ENCODE data around the gene UGT1A8.
"Not testable (repeated sequence)": the region's sequence is repeated elsewhere in the genome, so short reads cannot be mapped to it uniquely, and the experiment has no call there.

The UGT1A8 gene

GRCh38 chr2:233736868-233737653 lies 119.6 kb downstream of the UGT1A8 start:
- not testable (repeated sequence) for DNase-seq

GRCh38 chr2:233740870-233741269 lies 123.4 kb downstream of the UGT1A8 start:
- no peak for DNase-seq

GRCh38 chr2:233743464-233744259 lies 126.2 kb downstream of the UGT1A8 start:
- DNase-seq: no peak

- DNase-seq: no peak
Measured at GRCh38 chr2:233745073-233745755, 127.8 kb downstream of the UGT1A8 start.

- not testable (repeated sequence) for DNase-seq
Measured at GRCh38 chr2:233745838-233746237, 128.4 kb downstream of the UGT1A8 start.

GRCh38 chr2:233746475-233747282 lies 129.2 kb downstream of the UGT1A8 start:
- no peak for DNase-seq

- DNase-seq: no peak
Measured at GRCh38 chr2:233747283-233747544, 129.8 kb downstream of the UGT1A8 start.

GRCh38 chr2:233750689-233751088 lies 133.3 kb downstream of the UGT1A8 start:
- not testable (repeated sequence) for DNase-seq

GRCh38 chr2:233751212-233752009 lies 134.0 kb downstream of the UGT1A8 start:
- not testable (repeated sequence) for DNase-seq

- no peak for DNase-seq
Measured at GRCh38 chr2:233754872-233755611, 137.6 kb downstream of the UGT1A8 start.

- DNase-seq: no peak
Measured at GRCh38 chr2:233756429-233757081, 139.1 kb downstream of the UGT1A8 start.

- DNase-seq: no peak
Measured at GRCh38 chr2:233758141-233758540, 140.7 kb downstream of the UGT1A8 start.

- DNase-seq: no peak
Measured at GRCh38 chr2:233758849-233759248, 141.4 kb downstream of the UGT1A8 start.

GRCh38 chr2:233760043-233760442 lies 142.6 kb downstream of the UGT1A8 start, which contains the start of gene UGT1A1:
Gene UGT1A1 (plus strand): TSS chr2:233760270. CDS start chr2:233760288, 18 bp downstream.
- DNase-seq: no peak

- DNase-seq: no peak
Measured at GRCh38 chr2:233761040-233761769, 143.8 kb downstream of the UGT1A8 start.

- DNase-seq: no peak
Measured at GRCh38 chr2:233764264-233764663, 146.8 kb downstream of the UGT1A8 start.

- DNase-seq: no peak
Measured at GRCh38 chr2:233764761-233765160, 147.3 kb downstream of the UGT1A8 start.

- no peak for DNase-seq
Measured at GRCh38 chr2:233766416-233766815, 149.0 kb downstream of the UGT1A8 start.

GRCh38 chr2:233768076-233768475 lies 150.6 kb downstream of the UGT1A8 start:
- no peak for DNase-seq

GRCh38 chr2:233769260-233769659 lies 151.8 kb downstream of the UGT1A8 start:
- DNase-seq: no peak
